Common myeloid progenitor, CD34-positive (primary cell): ENCODE measurements around the gene PDE4B.

ENCODE experiments used
- CTCF ChIA-PET: fragments of 350-600 bp; sonication (Branson Sonifier 250); formaldehyde crosslinking; loops from one replicate; lab custom pipeline; 2021; ENCODE audit warnings: antibody characterized with exemption; lab: Charles Lee
- POLR2A ChIA-PET: fragments of 350-600 bp; sonication (Branson Sonifier 250); formaldehyde crosslinking; loops from one replicate; lab custom pipeline; 2021; ENCODE audit warnings: antibody characterized with exemption; lab: Charles Lee
- DNase-seq, 3 donors: peaks; one replicate each; pipeline versions ENCODE4 v3.0.0 to v3.0.0-alpha.2; 2013
- H3K27ac ChIP-seq, 2 experiments: 1 replicate in 1 of 2; 2 replicates in 1 of 2; pipeline ENCODE4 v1.7.0; 2013; ENCODE audit warnings: inconsistent platforms in 2 of 2, low read length in 2 of 2, mild to moderate bottlenecking in 2 of 2, low read depth in 1 of 2, moderate library complexity in 1 of 2; ENCODE audit not compliant: severe bottlenecking in 2 of 2, insufficient read depth in 1 of 2, poor library complexity in 1 of 2
- H3K27me3 ChIP-seq, 5 experiments: replicated peaks in 2 of 5; 1 replicate in 3 of 5; 2 replicates in 2 of 5; pipeline versions ENCODE4 v1.6.1 to v1.7.0; 2013; ENCODE audit warnings: low read length in 4 of 5, mild to moderate bottlenecking in 2 of 5, moderate library complexity in 2 of 5, inconsistent platforms in 1 of 5; ENCODE audit not compliant: insufficient read depth in 5 of 5, control insufficient read depth in 4 of 5
- H3K36me3 ChIP-seq, 4 experiments: 1 replicate in 2 of 4; 2 replicates in 2 of 4; pipeline versions ENCODE4 v1.6.1 to v1.7.0; 2013; ENCODE audit warnings: low read length in 3 of 4, control low read depth in 1 of 4, mild to moderate bottlenecking in 1 of 4; ENCODE audit not compliant: control insufficient read depth in 4 of 4, insufficient read depth in 4 of 4
- H3K4me1 ChIP-seq, 4 experiments: 1 replicate in 3 of 4; 2 replicates in 1 of 4; pipeline versions ENCODE4 v1.6.1 to v1.7.1; 2013; ENCODE audit warnings: low read length in 3 of 4, mild to moderate bottlenecking in 3 of 4, control low read depth in 1 of 4, inconsistent platforms in 1 of 4, moderate library complexity in 1 of 4; ENCODE audit not compliant: control insufficient read depth in 4 of 4, insufficient read depth in 4 of 4; ENCODE audit errors: control extremely low read depth in 1 of 4
- H3K4me3 ChIP-seq, 7 experiments: 1 replicate in 4 of 7; 2 replicates in 3 of 7; pipeline versions ENCODE4 v1.5.1 to v1.7.0; 2013; ENCODE audit warnings: mild to moderate bottlenecking in 7 of 7, low read length in 6 of 7, moderate library complexity in 6 of 7, inconsistent platforms in 2 of 7, low read depth in 2 of 7, control low read depth in 1 of 7; ENCODE audit not compliant: insufficient read depth in 4 of 7, control insufficient read depth in 1 of 7; ENCODE audit errors: extremely low read depth in 1 of 7
- H3K9me3 ChIP-seq, 5 experiments: 1 replicate in 4 of 5; 2 replicates in 1 of 5; pipeline versions ENCODE4 v1.6.1 to v1.7.1; 2013; ENCODE audit warnings: low read length in 4 of 5, mild to moderate bottlenecking in 2 of 5, inconsistent platforms in 1 of 5, low read depth in 1 of 5, moderate library complexity in 1 of 5; ENCODE audit not compliant: control insufficient read depth in 4 of 5, insufficient read depth in 2 of 5; ENCODE audit errors: control extremely low read depth in 1 of 5
- WGBS: methylation state at CpG from one replicate; pipeline ENCODE4 v1.1.5; 2013; ENCODE audit not compliant: insufficient coverage; 5-methylcytosine and 5-hydroxymethylcytosine counted together

PDE4B gene

DNA sequence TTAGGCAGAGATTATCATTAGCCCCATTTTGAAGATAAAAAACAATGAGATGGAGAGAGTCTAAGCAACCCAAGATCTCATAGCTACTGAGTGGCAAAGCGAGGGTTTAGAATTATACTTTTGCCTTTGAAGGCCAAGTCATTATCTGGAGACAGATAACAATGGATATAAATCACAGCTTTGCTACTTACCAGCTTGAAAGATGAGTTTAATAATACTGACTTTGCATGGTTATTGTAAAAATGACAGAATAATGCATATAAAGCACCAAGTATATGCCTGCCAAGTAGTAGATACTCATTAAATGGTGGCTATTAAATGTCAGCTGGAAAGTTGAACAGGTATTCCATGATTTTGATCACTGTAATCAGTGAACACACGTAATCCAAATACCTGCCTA lies 499.6 kb downstream of the PDE4B start:
- 100% methylated on average over 1 of the region's 2 CpGs for WGBS
- H3K36me3 ChIP-seq, result no peaks in the 10 kb centered on the region
- no peak for DNase-seq
- no peak overlapping the region for H3K27ac ChIP-seq
- H3K27me3 ChIP-seq, result no peaks in the 10 kb centered on the region
- ChIA-PET CTCF (interaction anchor here (1.7 kb wide), 1 partner anchor 37 kb away, joined by 3 read pairs; no protein-coding TSS in a partner anchor), POLR2A (no interaction called here)
- H3K4me3 ChIP-seq, result no peak overlapping the region
- no peaks in the 10 kb centered on the region for H3K9me3 ChIP-seq
- H3K4me1 ChIP-seq, result peaks cover 0 to 4% (median 2%) of the 10 kb centered on the region in 4 experiments

DNA sequence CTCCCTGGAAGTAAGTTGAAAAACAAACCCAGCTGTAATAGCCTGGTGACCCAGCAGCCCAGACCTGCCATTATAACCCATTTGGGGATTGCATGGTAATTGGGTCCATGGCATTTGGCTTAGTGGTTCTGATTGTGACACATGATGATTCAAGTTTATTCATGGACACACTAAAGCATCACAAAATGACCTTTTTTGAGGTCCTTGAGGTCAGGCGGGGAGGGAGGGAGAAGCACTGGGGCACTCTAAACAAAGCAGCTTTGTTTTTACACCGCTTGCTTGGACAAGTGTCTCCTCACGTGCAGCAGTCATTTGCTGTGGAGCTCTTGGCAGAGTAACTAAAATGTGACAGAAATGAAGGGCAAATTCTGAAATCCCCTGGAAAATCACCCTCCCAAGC lies 500.2 kb downstream of the PDE4B start:
- no peaks in the 10 kb centered on the region for H3K36me3 ChIP-seq
- WGBS, result 100% methylated on average over 3 of the region's 3 CpGs
- H3K27me3 ChIP-seq, result no peaks in the 10 kb centered on the region
- no peaks in the 10 kb centered on the region for H3K9me3 ChIP-seq
- peaks cover 0 to 4% (median 2%) of the 10 kb centered on the region in 4 experiments for H3K4me1 ChIP-seq
- no peak overlapping the region for H3K27ac ChIP-seq
- CTCF ChIA-PET, result interaction anchor here (1.1 to 1.2 kb wide), 2 partner anchors 9 to 135 kb away, joined by 3 read pairs; no protein-coding TSS in a partner anchor
- H3K4me3 ChIP-seq, result no peak overlapping the region
- no peak for DNase-seq
- POLR2A ChIA-PET, result no interaction called here

DNA sequence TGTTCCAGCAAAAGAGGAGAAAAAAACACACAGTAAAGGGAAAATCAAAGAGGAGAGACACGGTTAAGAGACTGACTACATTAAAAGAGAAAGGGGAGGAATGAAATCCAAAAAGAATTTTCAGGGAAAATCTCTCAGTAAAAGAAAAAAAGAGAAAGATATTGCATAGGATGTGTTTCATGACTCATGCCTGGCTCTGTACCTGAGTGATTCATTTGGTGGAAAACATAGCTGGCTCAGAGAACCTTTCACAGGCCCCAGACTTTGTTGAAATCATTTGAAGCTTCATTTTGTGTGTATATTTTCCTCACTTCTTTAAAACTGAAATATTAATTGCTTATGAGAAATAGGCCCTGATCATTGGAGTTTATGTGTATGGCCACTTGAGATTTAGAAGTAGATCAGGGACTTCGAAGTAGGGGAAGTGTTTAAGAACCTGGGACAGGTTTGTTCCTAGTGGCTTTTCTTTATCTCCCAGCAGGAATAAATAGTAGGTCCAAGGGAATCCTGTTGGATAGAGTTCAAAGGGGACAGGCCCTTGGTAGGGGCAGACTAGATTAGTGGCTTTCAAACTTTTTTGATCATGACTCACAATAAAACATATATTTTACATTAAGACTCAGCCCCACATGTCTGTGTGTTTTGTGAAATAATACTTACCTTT lies 502.1 kb downstream of the PDE4B start:
- ChIA-PET CTCF (interaction anchor here (1.0 kb wide), 1 partner anchor 8 kb away, joined by 3 read pairs; no protein-coding TSS in a partner anchor), POLR2A (interaction anchor here (0.6 kb wide), 1 partner anchor 36 kb away, joined by 4 read pairs; no protein-coding TSS in a partner anchor)
- no peaks in the 10 kb centered on the region for H3K9me3 ChIP-seq
- WGBS, result 93% methylated on average over 2 of the region's 2 CpGs
- no peak overlapping the region for H3K27ac ChIP-seq
- peak in 2 of 3 donors; percentile 50 to 54 for DNase-seq
- H3K4me1 ChIP-seq, result peaks cover 0 to 4% (median 2%) of the 10 kb centered on the region in 4 experiments
- no peak overlapping the region for H3K4me3 ChIP-seq
- H3K36me3 ChIP-seq, result no peaks in the 10 kb centered on the region
- no peaks in the 10 kb centered on the region for H3K27me3 ChIP-seq

DNA sequence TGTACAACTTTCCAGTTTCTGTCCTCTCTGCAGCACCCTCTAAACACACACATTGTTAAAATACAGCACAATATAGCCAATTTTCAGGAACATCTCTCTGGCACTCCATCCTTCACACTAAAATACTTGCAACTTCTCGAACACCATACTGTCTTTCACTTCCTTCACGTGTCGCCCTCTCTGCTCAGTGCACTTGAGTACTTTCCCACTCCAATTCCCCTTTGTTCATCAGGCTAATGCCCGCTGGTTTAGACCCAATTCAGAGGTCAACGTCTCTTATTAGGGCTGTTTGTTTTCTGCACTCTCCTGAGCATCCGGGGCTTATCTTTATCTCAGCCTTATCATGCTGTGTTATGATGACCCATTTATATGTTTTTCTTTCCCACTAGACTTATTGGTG lies 503.1 kb downstream of the PDE4B start:
- ChIA-PET CTCF (interaction anchor here (1.2 kb wide), 1 partner anchor 109 kb away, joined by 3 read pairs; no protein-coding TSS in a partner anchor), POLR2A (no interaction called here)
- no peaks in the 10 kb centered on the region for H3K27me3 ChIP-seq
- no peaks in the 10 kb centered on the region for H3K9me3 ChIP-seq
- WGBS, result 83% methylated on average over 2 of the region's 6 CpGs
- no peaks in the 10 kb centered on the region for H3K36me3 ChIP-seq
- H3K4me1 ChIP-seq, result peaks cover 0 to 13% (median 8%) of the 10 kb centered on the region in 4 experiments
- DNase-seq, result no peak
- no peak overlapping the region for H3K4me3 ChIP-seq
- no peak overlapping the region for H3K27ac ChIP-seq

DNA sequence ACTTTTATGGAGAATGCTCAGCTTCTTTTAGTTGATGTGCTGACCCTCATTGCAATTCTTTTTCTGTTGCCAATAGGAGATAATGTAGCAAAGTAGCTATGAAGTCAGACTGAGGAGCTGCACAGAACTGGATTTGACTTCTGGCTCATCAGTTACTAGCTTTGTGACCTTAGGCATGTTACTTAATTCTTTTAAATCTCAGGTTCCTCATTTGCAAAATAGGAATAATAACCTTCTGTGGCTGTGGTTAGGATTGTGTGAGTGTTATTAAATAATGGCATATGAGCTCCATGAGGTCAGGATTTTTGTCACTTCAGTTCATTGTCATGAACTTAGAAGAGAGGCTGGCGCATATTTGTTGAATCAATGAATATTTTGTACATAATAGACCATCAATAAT lies 503.7 kb downstream of the PDE4B start:
- Histone ChIP-seq H3K4me1 (peaks cover 2 to 18% (median 10%) of the 10 kb centered on the region in 4 experiments), H3K9me3 (no peaks in the 10 kb centered on the region), H3K27ac (no peak overlapping the region), H3K36me3 (no peaks in the 10 kb centered on the region), H3K4me3 (no peak overlapping the region), H3K27me3 (no peaks in the 10 kb centered on the region)
- DNase-seq, result peak in 2 of 3 donors; percentile 40 to 47
- ChIA-PET POLR2A (no interaction called here), CTCF (interaction anchor here (1.2 to 1.5 kb wide), 2 partner anchors 14 to 109 kb away, joined by 3 read pairs; no protein-coding TSS in a partner anchor)
- no CpG with 5 or more reads among the region's 1 CpG for WGBS

DNA sequence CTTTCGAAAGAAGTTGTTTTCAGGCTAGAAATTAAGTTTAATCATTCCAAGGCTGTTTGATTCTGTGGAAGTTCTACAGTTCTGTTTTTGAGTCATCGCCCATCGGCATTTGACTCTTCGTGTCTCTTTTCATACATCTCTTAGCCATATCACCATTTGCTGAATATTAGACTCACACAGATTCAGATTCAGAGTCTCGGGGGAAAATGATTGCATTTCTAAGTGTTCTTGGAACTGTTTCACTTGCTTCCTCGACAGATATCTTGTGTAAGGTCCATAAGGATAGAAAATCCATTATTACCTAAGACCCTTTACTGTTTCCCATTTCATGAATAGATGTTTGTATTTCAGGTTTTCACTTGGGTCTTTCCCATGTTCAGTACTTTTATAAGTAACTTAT lies 504.3 kb downstream of the PDE4B start:
- H3K27me3 ChIP-seq, result no peaks in the 10 kb centered on the region
- peaks cover 6 to 21% (median 15%) of the 10 kb centered on the region in 4 experiments for H3K4me1 ChIP-seq
- no peaks in the 10 kb centered on the region for H3K36me3 ChIP-seq
- H3K4me3 ChIP-seq, result no peak overlapping the region
- DNase-seq, result no peak
- POLR2A ChIA-PET, result no interaction called here
- WGBS, result 100% methylated on average over 4 of the region's 6 CpGs
- CTCF ChIA-PET, result interaction anchor here (1.5 kb wide), 1 partner anchor 14 kb away, joined by 3 read pairs; no protein-coding TSS in a partner anchor
- H3K27ac ChIP-seq, result no peak overlapping the region
- no peaks in the 10 kb centered on the region for H3K9me3 ChIP-seq

DNA sequence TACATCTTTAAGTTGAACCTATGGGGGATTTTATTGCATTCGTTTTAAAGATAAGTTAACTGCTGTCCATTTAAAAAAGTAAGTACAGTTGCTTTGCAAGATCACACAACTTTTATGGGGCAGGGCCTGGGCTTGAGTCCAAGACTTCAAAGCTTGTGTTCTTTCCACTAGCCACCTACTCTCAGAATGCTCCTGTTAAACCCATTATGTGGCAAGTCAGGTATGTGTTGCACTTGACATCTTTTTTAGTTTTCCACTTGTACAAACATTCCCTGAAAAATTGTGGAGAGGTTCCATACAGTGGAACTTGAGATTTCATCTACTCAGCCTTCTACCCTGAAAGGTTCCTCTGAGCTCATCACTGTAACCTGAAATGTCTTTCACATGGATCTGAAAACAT lies 505.8 kb downstream of the PDE4B start:
- no peak overlapping the region for H3K27ac ChIP-seq
- CTCF ChIA-PET, result interaction anchor here (0.9 to 2.8 kb wide), 5 partner anchors 8 to 147 kb away, joined by 3 to 12 read pairs (median 9); no protein-coding TSS in a partner anchor
- H3K36me3 ChIP-seq, result no peaks in the 10 kb centered on the region
- H3K9me3 ChIP-seq, result no peaks in the 10 kb centered on the region
- no peak for DNase-seq
- 100% methylated on average over 1 of the region's 1 CpG for WGBS
- no peak overlapping the region for H3K4me3 ChIP-seq
- H3K27me3 ChIP-seq, result no peaks in the 10 kb centered on the region
- H3K4me1 ChIP-seq, result peaks cover 17 to 35% (median 26%) of the 10 kb centered on the region in 4 experiments
- POLR2A ChIA-PET, result no interaction called here
